22Rv1 (cell line): ENCODE measurements around the gene LRRN3.

Source experiments
- H3K27ac ChIP-seq: fragments of 450-650 bp; 2 replicates; pipeline ENCODE4 v1.5.1; 2017
- CTCF ChIP-seq: fragments of 450-650 bp; IDR thresholded peaks from 2 replicates; pipeline ENCODE4 v1.5.1; 2017; ENCODE audit warnings: mild to moderate bottlenecking
- ZFX ChIP-seq: fragments of 450-650 bp; IDR thresholded peaks from 2 replicates; pipeline ENCODE4 v1.6.1; 2017; ENCODE audit warnings: antibody characterized with exemption, borderline replicate concordance

The LRRN3 gene

DNA sequence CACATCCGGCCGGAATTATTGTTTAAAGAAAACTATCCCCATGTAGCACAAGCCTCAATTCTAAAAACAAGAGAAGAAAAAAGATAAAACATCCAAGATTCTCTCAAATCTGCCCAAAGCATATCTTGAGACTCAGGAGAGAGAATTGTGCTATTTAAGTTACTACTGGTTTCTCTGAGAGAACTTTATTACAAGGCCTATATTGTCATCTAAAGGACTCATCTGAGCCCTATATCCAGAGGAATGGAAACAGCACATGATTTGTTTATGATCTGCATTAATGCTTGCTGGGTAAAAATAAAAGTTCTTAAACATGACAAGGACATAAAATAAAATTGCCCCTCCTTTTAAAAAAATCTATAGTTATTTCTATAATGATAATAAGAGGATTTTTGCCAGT, 25.0 kb downstream of the LRRN3 start:
- H3K27ac ChIP-seq = no peak overlapping the region
- TF ChIP-seq CTCF = no peak
- TF ChIP-seq ZFX = no peak

DNA sequence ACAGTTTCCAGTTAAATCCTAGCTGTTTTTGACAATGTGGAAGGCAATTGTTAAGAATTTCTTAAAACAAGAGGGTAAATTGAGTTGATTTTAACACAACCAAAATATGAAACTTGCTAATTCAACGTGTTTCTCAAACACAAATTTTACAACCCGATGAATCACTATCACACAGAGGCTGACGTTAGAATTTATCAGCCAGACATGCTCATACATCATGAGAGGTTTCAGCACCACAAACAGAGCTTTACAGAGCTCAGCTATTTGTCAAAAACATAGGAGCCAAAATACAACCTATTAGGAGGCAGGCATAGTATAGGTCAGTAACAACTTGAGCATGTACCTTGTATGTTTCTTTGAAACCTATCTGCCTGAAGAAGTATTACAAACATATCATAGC, 36.1 kb downstream of the LRRN3 start:
- no peak overlapping the region for H3K27ac ChIP-seq
- no peak for TF ChIP-seq CTCF
- TF ChIP-seq ZFX = no peak

GRCh38 chr7:111129435-111129834, 38.5 kb downstream of the LRRN3 start:
- H3K27ac ChIP-seq = no peak overlapping the region
- TF ChIP-seq CTCF = no peak
- TF ChIP-seq ZFX = no peak

DNA sequence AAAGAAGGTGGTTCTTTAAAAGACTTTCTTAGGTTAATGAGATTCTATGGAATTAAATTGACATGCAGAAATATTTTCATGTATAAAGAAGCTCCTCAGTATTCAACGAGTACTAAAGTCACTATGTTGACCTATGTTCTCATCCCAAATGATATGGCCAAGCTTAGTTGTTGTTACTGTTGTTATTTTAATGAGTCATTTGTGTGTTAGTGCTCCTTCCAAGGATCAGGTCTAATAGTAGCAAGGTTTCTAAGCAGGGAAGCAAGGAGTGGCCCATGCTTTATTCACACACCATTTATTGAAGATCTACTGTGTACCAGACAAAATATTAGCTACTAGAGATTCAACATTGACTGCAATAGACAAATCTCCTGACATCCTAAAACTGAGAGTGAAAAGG, 41.9 kb downstream of the LRRN3 start:
- H3K27ac ChIP-seq = no peak overlapping the region
- TF ChIP-seq CTCF (no peak), ZFX (no peak)

DNA sequence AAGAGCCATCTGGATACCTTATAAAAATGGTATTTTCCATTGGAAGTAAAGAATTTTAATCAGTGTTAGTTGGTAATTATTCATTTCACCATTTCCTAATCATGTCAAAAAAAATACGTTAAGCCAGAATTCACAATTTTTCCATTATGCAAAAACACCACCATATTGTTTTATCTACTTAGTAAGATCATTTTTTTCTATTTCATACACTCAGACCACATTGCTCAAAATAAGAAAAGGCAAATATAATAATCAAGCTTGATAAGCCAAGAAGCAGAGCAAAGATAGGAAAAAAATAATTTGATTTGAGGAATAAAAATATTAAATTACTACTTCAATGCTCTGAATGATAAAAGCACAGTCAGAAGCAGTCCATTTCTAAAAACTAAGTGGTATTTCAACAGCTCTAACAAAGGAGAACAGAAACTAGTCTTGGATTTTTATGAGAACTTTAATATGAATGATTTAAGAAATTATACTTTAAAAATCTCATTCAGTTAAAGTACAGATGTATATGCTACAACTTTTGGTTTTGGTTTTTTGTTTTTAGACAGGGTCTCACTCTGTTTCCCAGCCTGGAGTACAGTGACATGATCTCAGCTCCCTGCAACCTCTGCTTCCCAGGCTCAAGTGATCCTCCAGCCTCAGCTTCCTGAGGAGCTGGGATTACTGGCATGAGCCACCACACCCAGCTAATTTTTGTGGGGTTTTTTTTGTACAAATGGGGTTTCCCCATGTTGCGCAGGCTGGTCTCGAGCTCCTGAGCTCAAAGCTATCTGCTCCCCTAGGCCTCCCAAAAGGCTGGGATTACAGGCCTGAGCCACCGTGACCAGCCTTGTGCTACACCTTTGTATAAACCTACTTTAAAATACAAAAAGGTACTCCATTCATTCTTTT, 46.6 kb downstream of the LRRN3 start:
- TF ChIP-seq ZFX (no peak), CTCF (no peak)
- no peak overlapping the region for H3K27ac ChIP-seq

- no peak overlapping the region for H3K27ac ChIP-seq
- TF ChIP-seq ZFX = no peak
- TF ChIP-seq CTCF = no peak
Observed at GRCh38 chr7:111138193-111138569, 47.3 kb downstream of the LRRN3 start.

GRCh38 chr7:111138586-111138985, 47.7 kb downstream of the LRRN3 start:
- no peak overlapping the region for H3K27ac ChIP-seq
- TF ChIP-seq ZFX (no peak), CTCF (no peak)
